ENCODE measurements around the gene RNF152. TPM values are rescaled to one million over a fixed set of nuclear protein-coding genes. Genes with fewer than 3 reads are reported as not detected.

The RNF152 gene
- total RNA-seq, 4 donors from 2014 or later, result 1.7 to 6.8 (median 4.4) TPM

- TF ChIP-seq CTCF (IDR thresholded peaks at IDR 0.05 in 4 of 5, conservative IDR thresholded peaks at IDR 0.05 in 1 of 5) (no peak), POLR2A (IDR thresholded peaks at IDR 0.05) (no peak)
- intact Hi-C loops (cut with DNase I; ENCODE audit: low total_unique reads) (no loop called here), in situ Hi-C loops (cut with MboI; ENCODE audit: low sequenced_read_pairs in 4 of 4) (no loop called here)
- Histone ChIP-seq H3K36me3 (no peaks in the 10 kb centered on the region), H3K27ac (no peak overlapping the region), H3K4me3 (no peak overlapping the region), H3K27me3 (no peaks in the 10 kb centered on the region), H3K9me3 (peaks cover 0 to 4% (median 0%) of the 10 kb centered on the region in 3 donors), H3K4me1 (no peaks in the 10 kb centered on the region)
- ATAC-seq (no peak), DNase-seq (no peak)
Observed at GRCh38 chr18:61774846-61775245, 118.0 kb downstream of the RNF152 start.

- H3K9me3 ChIP-seq, result no peaks in the 10 kb centered on the region
- in situ Hi-C loops (cut with MboI; ENCODE audit: low sequenced_read_pairs in 4 of 4), result no loop called here
- DNase-seq, result no peak
- no peak for ATAC-seq
- no peaks in the 10 kb centered on the region for H3K27me3 ChIP-seq
- H3K4me1 ChIP-seq, result no peaks in the 10 kb centered on the region
- H3K27ac ChIP-seq, result no peak overlapping the region
- no peaks in the 10 kb centered on the region for H3K36me3 ChIP-seq
- intact Hi-C loops (cut with DNase I; ENCODE audit: low total_unique reads), result no loop called here
- no peak overlapping the region for H3K4me3 ChIP-seq
- TF ChIP-seq POLR2A (IDR thresholded peaks at IDR 0.05) (no peak), CTCF (IDR thresholded peaks at IDR 0.05 in 4 of 5, conservative IDR thresholded peaks at IDR 0.05 in 1 of 5) (no peak)
Observed at GRCh38 chr18:61772293-61772848, 120.4 kb downstream of the RNF152 start.

DNA sequence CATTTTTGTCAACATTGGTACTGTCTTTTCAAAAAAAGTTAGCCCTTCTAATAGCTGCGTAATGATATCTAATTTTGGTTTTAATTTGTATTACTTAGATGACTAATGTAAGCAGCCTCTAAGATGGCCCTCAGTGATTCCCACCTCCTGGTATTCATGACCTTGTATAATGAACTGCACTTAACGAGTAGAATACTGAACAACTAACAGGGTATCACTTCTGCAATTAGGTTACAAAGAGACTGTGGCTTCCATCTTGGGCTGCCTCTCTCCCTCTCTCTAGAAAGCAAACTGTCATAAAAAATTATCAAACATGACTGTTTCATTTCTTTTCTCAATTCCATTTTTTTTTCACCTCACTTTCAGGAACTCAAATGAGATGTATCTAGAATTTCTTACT lies 120.9 kb downstream of the RNF152 start:
- H3K27me3 ChIP-seq, result no peaks in the 10 kb centered on the region
- TF ChIP-seq POLR2A (IDR thresholded peaks at IDR 0.05) (no peak), CTCF (IDR thresholded peaks at IDR 0.05 in 4 of 5, conservative IDR thresholded peaks at IDR 0.05 in 1 of 5) (no peak)
- intact Hi-C loops (cut with DNase I; ENCODE audit: low total_unique reads), result no loop called here
- no peaks in the 10 kb centered on the region for H3K9me3 ChIP-seq
- H3K36me3 ChIP-seq, result no peaks in the 10 kb centered on the region
- H3K27ac ChIP-seq, result no peak overlapping the region
- H3K4me1 ChIP-seq, result no peaks in the 10 kb centered on the region
- no peak overlapping the region for H3K4me3 ChIP-seq
- ATAC-seq (no peak), DNase-seq (no peak)
- in situ Hi-C loops (cut with MboI; ENCODE audit: low sequenced_read_pairs in 4 of 4), result no loop called here

DNA sequence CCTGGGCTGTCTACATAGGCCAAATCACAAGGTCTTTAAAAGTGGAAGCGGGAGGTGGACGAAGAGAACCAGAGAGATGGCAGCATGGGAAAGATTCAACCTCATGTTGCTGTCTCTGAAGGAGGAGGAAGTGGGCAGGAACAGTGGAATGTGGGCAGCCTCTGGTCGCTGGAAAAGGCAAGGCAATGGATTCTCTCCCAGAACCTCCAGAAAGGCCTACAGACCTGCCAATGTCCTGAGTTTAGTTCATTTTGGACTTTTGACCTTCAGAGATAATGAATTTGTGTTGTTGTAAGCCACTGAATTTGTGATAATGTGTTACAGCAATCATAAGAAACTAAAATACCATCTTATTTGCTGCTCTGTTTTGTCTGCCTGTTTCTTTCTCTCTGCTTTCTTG lies 122.5 kb downstream of the RNF152 start:
- in situ Hi-C loops (cut with MboI; ENCODE audit: low sequenced_read_pairs in 4 of 4), result no loop called here

More for the DNA sequence above, 122.5 kb downstream of the RNF152 start:
- H3K9me3 ChIP-seq, result no peaks in the 10 kb centered on the region
- H3K36me3 ChIP-seq, result no peaks in the 10 kb centered on the region
- intact Hi-C loops (cut with DNase I; ENCODE audit: low total_unique reads), result no loop called here
- no peak overlapping the region for H3K27ac ChIP-seq
- no peaks in the 10 kb centered on the region for H3K27me3 ChIP-seq
- TF ChIP-seq CTCF (IDR thresholded peaks at IDR 0.05 in 4 of 5, conservative IDR thresholded peaks at IDR 0.05 in 1 of 5) (no peak), POLR2A (IDR thresholded peaks at IDR 0.05) (no peak)
- no peaks in the 10 kb centered on the region for H3K4me1 ChIP-seq
- no peak for DNase-seq
- no peak for ATAC-seq
- no peak overlapping the region for H3K4me3 ChIP-seq

Measured in gastrocnemius medialis (tissue), 4 donors.